Endothelial cell of umbilical vein (primary cell): Measurements from ENCODE around the gene TLE3. TPM values are rescaled to one million over a fixed set of nuclear protein-coding genes. Genes with fewer than 3 reads are reported as not detected.

ENCODE experiments used
- BruUV-seq: library from RNA; stranded (reverse); fragments of 400-500 nt; replicated peaks from 2 replicates; lab custom pipeline; 2021; lab: Mats Ljungman, UMichigan
- CTCF ChIA-PET: fragments of 300-600, 350-600 bp; sonication (Branson Sonifier 250); formaldehyde crosslinking; loops from one replicate; lab custom pipeline; 2021; ENCODE audit warnings: antibody characterized with exemption, inconsistent platforms; lab: Charles Lee
- POLR2A ChIA-PET: fragments of 300-600, 350-600 bp; sonication (Branson Sonifier 250); formaldehyde crosslinking; loops from one replicate; lab custom pipeline; 2021; ENCODE audit warnings: antibody characterized with exemption, inconsistent platforms; lab: Charles Lee
- DNase-seq: peaks from one replicate; pipeline ENCODE4 v3.0.0-alpha.2; 2011; ENCODE audit warnings: low read depth, low spot score
- FAIRE-seq: peaks from 2 replicates; lab custom pipeline; 2011; peaks lifted over from hg19 to GRCh38; lab: Jason Lieb, UNC
- H2AFZ ChIP-seq: 2 replicates; pipeline ENCODE4 v1.6.0; 2012; ENCODE audit warnings: low read depth, low read length, control low read depth, inconsistent platforms
- H3K27ac ChIP-seq: 2 replicates; pipeline ENCODE4 v1.5.1; 2011; ENCODE audit warnings: low read depth, mild to moderate bottlenecking, control low read depth, low read length, moderate library complexity; ENCODE audit not compliant: insufficient read depth
- H3K27me3 ChIP-seq, 2 experiments: 2 replicates each; pipeline versions ENCODE4 v1.6.0 to v1.6.1; 2011; ENCODE audit warnings: low read length in 2 of 2, mixed read lengths in 1 of 2; ENCODE audit not compliant: control insufficient read depth in 2 of 2, insufficient read depth in 2 of 2
- H3K36me3 ChIP-seq, 2 experiments: 2 replicates in 1 of 2; 3 replicates in 1 of 2; pipeline ENCODE4 v1.5.1; 2011; ENCODE audit warnings: low read length in 2 of 2, mild to moderate bottlenecking in 1 of 2, moderate library complexity in 1 of 2; ENCODE audit not compliant: control insufficient read depth in 2 of 2, insufficient read depth in 2 of 2; ENCODE audit errors: extremely low read depth in 1 of 2
- H3K4me1 ChIP-seq: 3 replicates; pipeline ENCODE4 v1.5.1; 2011; ENCODE audit warnings: mild to moderate bottlenecking, low read length; ENCODE audit not compliant: control insufficient read depth, insufficient read depth; ENCODE audit errors: extremely low read depth
- H3K4me2 ChIP-seq: 2 replicates; pipeline ENCODE4 v1.6.1; 2011; ENCODE audit warnings: low read length, control low read depth, mixed read lengths; ENCODE audit not compliant: insufficient read depth
- H3K4me3 ChIP-seq, 3 experiments: fragments of 200-600 bp in 1 of 3; sonication (generic), shearing (Covaris generic) in 1 of 3; replicated peaks in 1 of 3; 2 replicates each; pipeline ENCODE4 v1.5.1; 2011 to 2016; ENCODE audit warnings: control low read depth in 3 of 3, low read length in 3 of 3, mild to moderate bottlenecking in 2 of 3, inconsistent platforms in 1 of 3, low read depth in 1 of 3, moderate library complexity in 1 of 3; ENCODE audit not compliant: insufficient read depth in 1 of 3
- H3K79me2 ChIP-seq: 2 replicates; pipeline ENCODE4 v1.6.0; 2012; ENCODE audit warnings: low read length, inconsistent platforms; ENCODE audit not compliant: control insufficient read depth, insufficient read depth
- H3K9ac ChIP-seq: replicated peaks from 2 replicates; pipeline ENCODE3; 2011; ENCODE audit warnings: low read length, control low read depth; ENCODE audit not compliant: insufficient read depth; ENCODE audit errors: extremely low read depth
- H3K9me1 ChIP-seq: replicated peaks from 3 replicates; pipeline ENCODE4 v1.6.0; 2011; ENCODE audit warnings: mild to moderate bottlenecking, low read length; ENCODE audit not compliant: control insufficient read depth, insufficient read depth; ENCODE audit errors: extremely low read depth
- H3K9me3 ChIP-seq: replicated peaks from 2 replicates; pipeline ENCODE4 v1.5.1; 2012; ENCODE audit warnings: low read length, inconsistent platforms; ENCODE audit not compliant: control insufficient read depth, insufficient read depth
- H4K20me1 ChIP-seq: replicated peaks from 2 replicates; pipeline ENCODE3; 2011; ENCODE audit warnings: mild to moderate bottlenecking, low read length; ENCODE audit not compliant: control insufficient read depth, insufficient read depth; ENCODE audit errors: extremely low read depth
- EZH2 ChIP-seq: IDR thresholded peaks from 2 replicates; pipeline ENCODE4 v1.6.1; 2012; ENCODE audit warnings: borderline replicate concordance, low read depth, mild to moderate bottlenecking, moderate library complexity, low read length, inconsistent platforms; ENCODE audit not compliant: severe bottlenecking
- FOS ChIP-seq: IDR thresholded peaks from 2 replicates; pipeline ENCODE4 v1.6.1; 2011; ENCODE audit warnings: mild to moderate bottlenecking, low read length, moderate library complexity, borderline replicate concordance; ENCODE audit not compliant: insufficient read depth
- GATA2 ChIP-seq: IDR thresholded peaks from 2 replicates; pipeline ENCODE4 v1.7.0; 2011; ENCODE audit warnings: low read depth, mild to moderate bottlenecking, moderate library complexity, mixed read lengths, low read length; ENCODE audit not compliant: insufficient read length, insufficient read depth
- JUN ChIP-seq: IDR thresholded peaks from 2 replicates; pipeline ENCODE4 v1.6.1; 2011; ENCODE audit warnings: borderline replicate concordance, low read depth; ENCODE audit not compliant: insufficient read length, insufficient read depth
- MAX ChIP-seq: IDR thresholded peaks from 2 replicates; pipeline ENCODE4 v1.6.1; 2011; ENCODE audit not compliant: insufficient read depth, insufficient read length
- MYC ChIP-seq: IDR thresholded peaks from one replicate; pipeline ENCODE4 v1.6.1; 2011; ENCODE audit warnings: mild to moderate bottlenecking, low read depth, low read length
- POLR2A ChIP-seq: IDR thresholded peaks from 2 replicates; pipeline ENCODE4 v1.6.1; 2012; ENCODE audit warnings: low read depth, mild to moderate bottlenecking, control low read depth, low read length
- POLR2AphosphoS5 ChIP-seq: IDR thresholded peaks from 2 replicates; pipeline ENCODE4 v1.6.1; 2012; ENCODE audit warnings: low read depth, mild to moderate bottlenecking, control low read depth, low read length, moderate library complexity; ENCODE audit not compliant: insufficient read depth
- dilution Hi-C: fragments of 300-500 bp; cut with MboI; formaldehyde crosslinking; loops from one replicate; pipeline ENCODE4 v1.15.0; 2019; ENCODE audit warnings: low sequenced_read_pairs; ENCODE audit not compliant: extremely low pct_ligation_motif_present
- intact Hi-C: fragments of 100-400 bp; cut with micrococcal nuclease; formaldehyde crosslinking; loops from one replicate; pipeline ENCODE4 v1.10.0; 2022
- polyA plus RNA-seq, 4 experiments: library from polyadenylated mRNA; depleted of rRNA in 3 of 4; stranded (reverse) in 3 of 4; unstranded in 1 of 4; fragments of >200 nt; gene quantifications; 2 replicates each; pipeline versions ENCODE4 v1.2.1 to v1.2.3, GENCODE V29; 2011 to 2012; ENCODE audit warnings: missing spikeins in 1 of 4
- total RNA-seq: library from RNA; stranded (reverse); gene quantifications from 2 replicates; pipeline ENCODE4 v1.2.3, GENCODE V29; 2021
- TF ChIP-seq, protein P1 (sequence below), 2 donors: IDR thresholded peaks; 1 replicate in 1 of 2; 2 replicates in 1 of 2; pipeline ENCODE4 v1.5.1; 2011; ENCODE audit warnings: low read length in 2 of 2, mild to moderate bottlenecking in 2 of 2, moderate library complexity in 2 of 2, control low read depth in 1 of 2, inconsistent platforms in 1 of 2, low read depth in 1 of 2; ENCODE audit not compliant: insufficient read depth in 1 of 2; ENCODE audit errors: extremely low read depth in 1 of 2

TLE3 gene
- total and polyA plus RNA-seq, 2 donors (not counting 3 experiments of a cell fraction or from before 2014, with no cell fraction given) = 40.5 to 56.9 TPM

GRCh38 chr15:70080347-70080746, 17.4 kb downstream of the TLE3 start:
- no peak for FAIRE-seq
- CTCF ChIA-PET = interaction anchor here (0.9 to 1.3 kb wide), 4 partner anchors 11 to 618 kb away, joined by 3 to 4 read pairs (median 3); partner anchors contain the start of gene TLE3

More at GRCh38 chr15:70080347-70080746, 17.4 kb downstream of the TLE3 start:
- H3K9me3 ChIP-seq = no peaks in the 10 kb centered on the region
- H3K4me3 ChIP-seq = no peak overlapping the region
- H3K9ac ChIP-seq = no peak overlapping the region
- intact Hi-C loops (no loop called here), dilution Hi-C loops (no loop called here)
- H3K27me3 ChIP-seq = no peaks in the 10 kb centered on the region
- DNase-seq = no peak
- H3K4me2 ChIP-seq = no peak overlapping the region
- H3K79me2 ChIP-seq = peaks cover 73% of the 10 kb centered on the region
- no TSS peak for BruUV-seq
- no peak overlapping the region for H3K27ac ChIP-seq
- H3K36me3 ChIP-seq = peaks cover 13 to 29% of the 10 kb centered on the region in 2 experiments
- no peak for TF ChIP-seq POLR2A
- no peak for TF ChIP-seq FOS
- no peak for TF ChIP-seq EZH2
- TF ChIP-seq POLR2AphosphoS5 = no peak
- TF ChIP-seq MAX = no peak
- TF ChIP-seq, protein P1, sequence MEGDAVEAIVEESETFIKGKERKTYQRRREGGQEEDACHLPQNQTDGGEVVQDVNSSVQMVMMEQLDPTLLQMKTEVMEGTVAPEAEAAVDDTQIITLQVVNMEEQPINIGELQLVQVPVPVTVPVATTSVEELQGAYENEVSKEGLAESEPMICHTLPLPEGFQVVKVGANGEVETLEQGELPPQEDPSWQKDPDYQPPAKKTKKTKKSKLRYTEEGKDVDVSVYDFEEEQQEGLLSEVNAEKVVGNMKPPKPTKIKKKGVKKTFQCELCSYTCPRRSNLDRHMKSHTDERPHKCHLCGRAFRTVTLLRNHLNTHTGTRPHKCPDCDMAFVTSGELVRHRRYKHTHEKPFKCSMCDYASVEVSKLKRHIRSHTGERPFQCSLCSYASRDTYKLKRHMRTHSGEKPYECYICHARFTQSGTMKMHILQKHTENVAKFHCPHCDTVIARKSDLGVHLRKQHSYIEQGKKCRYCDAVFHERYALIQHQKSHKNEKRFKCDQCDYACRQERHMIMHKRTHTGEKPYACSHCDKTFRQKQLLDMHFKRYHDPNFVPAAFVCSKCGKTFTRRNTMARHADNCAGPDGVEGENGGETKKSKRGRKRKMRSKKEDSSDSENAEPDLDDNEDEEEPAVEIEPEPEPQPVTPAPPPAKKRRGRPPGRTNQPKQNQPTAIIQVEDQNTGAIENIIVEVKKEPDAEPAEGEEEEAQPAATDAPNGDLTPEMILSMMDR (IDR thresholded peaks at IDR 0.05; ENCODE audit: extremely low read depth in 1 of 2, insufficient read depth in 1 of 2, low read depth in 1 of 2, low read length in 2 of 2) = no peak
- TF ChIP-seq GATA2 = no peak
- no peak for TF ChIP-seq MYC
- no peak for TF ChIP-seq JUN
- POLR2A ChIA-PET = no interaction called here
- H3K9me1 ChIP-seq = no peaks in the 10 kb centered on the region
- H2AFZ ChIP-seq = no peak overlapping the region
- H4K20me1 ChIP-seq = peaks cover 3% of the 10 kb centered on the region
- no peaks in the 10 kb centered on the region for H3K4me1 ChIP-seq
